Activated CD8-positive, alpha-beta memory T cell treated with anti-CD3 and anti-CD28 coated beads, Interleukin-2, amount 10 ng/mL, durations not matched to agents 7 days and 5 days (primary cell): ENCODE measurements around the gene GXYLT2. TPM values are rescaled to one million over a fixed set of nuclear protein-coding genes. Genes with fewer than 3 reads are reported as not detected.
A peak's percentile ranks its signal among the peaks of the same experiment; 100 is the strongest.
"Not testable (repeated sequence)": the region's sequence is repeated elsewhere in the genome, so short reads cannot be mapped to it uniquely, and the experiment has no call there.

Experiments used
- ATAC-seq: fragments of 150-1000 bp; cut with Tn5 transposase; one replicate; pipeline ENCODE4 v1.10.0; 2021; ENCODE audit warnings: moderate library complexity
- CTCF ChIA-PET: fragments of 350-600 bp; sonication (Branson Sonifier 250); formaldehyde crosslinking; loops from one replicate; lab custom pipeline; 2021; ENCODE audit warnings: antibody characterized with exemption; lab: Charles Lee
- DNase-seq: peaks from one replicate; pipeline ENCODE4 v3.0.0-alpha.2; 2020
- H3K27ac Mint-ChIP-seq: one replicate; pipeline ENCODE4 v1.8.0; 2021; ENCODE audit warnings: mild to moderate bottlenecking, mixed read lengths
- H3K27me3 Mint-ChIP-seq: one replicate; pipeline ENCODE4 v1.8.0; 2021; ENCODE audit warnings: mixed read lengths
- H3K36me3 Mint-ChIP-seq: one replicate; pipeline ENCODE4 v1.8.0; 2021; ENCODE audit warnings: mild to moderate bottlenecking, mixed read lengths
- H3K4me1 Mint-ChIP-seq: one replicate; pipeline ENCODE4 v1.8.0; 2021; ENCODE audit warnings: mixed read lengths
- H3K4me3 Mint-ChIP-seq: one replicate; pipeline ENCODE4 v1.8.0; 2021; ENCODE audit warnings: mild to moderate bottlenecking, moderate library complexity, mixed read lengths
- H3K9me3 Mint-ChIP-seq: one replicate; pipeline ENCODE4 v1.8.0; 2022; ENCODE audit warnings: low read depth, mixed read lengths
- total RNA-seq, 2 experiments: library from RNA; stranded (reverse); gene quantifications; one replicate each; pipeline ENCODE4 v1.2.3, GENCODE V29; 2021

Gene GXYLT2
- total RNA-seq, 2 experiments from 2014 or later, result not detected

- no peaks in the 10 kb centered on the region for H3K9me3 Mint-ChIP-seq
- DNase-seq, result peak; percentile 55
- peaks cover 53% of the 10 kb centered on the region for H3K4me1 Mint-ChIP-seq
- H3K4me3 Mint-ChIP-seq, result peak overlapping the region; percentile 87
- CTCF ChIA-PET, result interaction anchor here (0.7 to 2.0 kb wide), 10 partner anchors 10 to 60 kb away, joined by 3 to 15 read pairs (median 3); no protein-coding TSS in a partner anchor
- ATAC-seq, result no peak
- no peaks in the 10 kb centered on the region for H3K27me3 Mint-ChIP-seq
- H3K36me3 Mint-ChIP-seq, result peaks cover 51% of the 10 kb centered on the region
- peak overlapping the region; percentile 77 for H3K27ac Mint-ChIP-seq
These were observed 112.1 kb downstream of the GXYLT2 start for GRCh38 chr3:72999951-73000350.

GRCh38 chr3:73003050-73003449, 115.2 kb downstream of the GXYLT2 start:
- CTCF ChIA-PET, result interaction anchor here (0.7 to 1.1 kb wide), 2 partner anchors 35 to 53 kb away, joined by 3 read pairs; no protein-coding TSS in a partner anchor
- not testable (repeated sequence) for H3K27me3 Mint-ChIP-seq, H3K9me3 Mint-ChIP-seq, DNase-seq, ATAC-seq, H3K27ac Mint-ChIP-seq, H3K4me3 Mint-ChIP-seq
- Mint-ChIP-seq H3K36me3 (peaks cover 69% of the 10 kb centered on the region), H3K4me1 (peaks cover 63% of the 10 kb centered on the region)

- Mint-ChIP-seq H3K27me3 (no peaks in the 10 kb centered on the region), H3K36me3 (peaks cover 71% of the 10 kb centered on the region), H3K27ac (no peak overlapping the region), H3K4me3 (no peak overlapping the region), H3K4me1 (peaks cover 63% of the 10 kb centered on the region), H3K9me3 (no peaks in the 10 kb centered on the region)
- ATAC-seq (no peak), DNase-seq (no peak)
- CTCF ChIA-PET, result interaction anchor here (0.6 kb wide), 1 partner anchor 62 kb away, joined by 4 read pairs; no protein-coding TSS in a partner anchor
These were observed 116.5 kb downstream of the GXYLT2 start for GRCh38 chr3:73004316-73004715.

GRCh38 chr3:73007992-73008712, 120.3 kb downstream of the GXYLT2 start:
- DNase-seq (no peak), ATAC-seq (no peak)
- H3K36me3 Mint-ChIP-seq, result peaks cover 74% of the 10 kb centered on the region
- no peak overlapping the region for H3K27ac Mint-ChIP-seq
- no peak overlapping the region for H3K4me3 Mint-ChIP-seq
- no peaks in the 10 kb centered on the region for H3K27me3 Mint-ChIP-seq
- CTCF ChIA-PET, result no interaction called here
- H3K4me1 Mint-ChIP-seq, result peaks cover 56% of the 10 kb centered on the region
- no peaks in the 10 kb centered on the region for H3K9me3 Mint-ChIP-seq

GRCh38 chr3:73009008-73009407, 121.2 kb downstream of the GXYLT2 start:
- no peak for DNase-seq
- H3K9me3 Mint-ChIP-seq, result no peaks in the 10 kb centered on the region
- peaks cover 70% of the 10 kb centered on the region for H3K36me3 Mint-ChIP-seq
- CTCF ChIA-PET, result no interaction called here
- no peaks in the 10 kb centered on the region for H3K27me3 Mint-ChIP-seq
- H3K4me1 Mint-ChIP-seq, result peaks cover 56% of the 10 kb centered on the region
- no peak overlapping the region for H3K27ac Mint-ChIP-seq
- no peak overlapping the region for H3K4me3 Mint-ChIP-seq
- ATAC-seq, result no peak

- CTCF ChIA-PET, result interaction anchor here (1.1 to 1.6 kb wide), 2 partner anchors 10 to 47 kb away, joined by 3 to 4 read pairs; no protein-coding TSS in a partner anchor
- no peak overlapping the region for H3K27ac Mint-ChIP-seq
- no peak overlapping the region for H3K4me3 Mint-ChIP-seq
- peaks cover 65% of the 10 kb centered on the region for H3K36me3 Mint-ChIP-seq
- no peaks in the 10 kb centered on the region for H3K27me3 Mint-ChIP-seq
- DNase-seq (no peak), ATAC-seq (no peak)
- no peaks in the 10 kb centered on the region for H3K9me3 Mint-ChIP-seq
- H3K4me1 Mint-ChIP-seq, result peaks cover 50% of the 10 kb centered on the region
These were observed 121.9 kb downstream of the GXYLT2 start for GRCh38 chr3:73009750-73010149.

- H3K27ac Mint-ChIP-seq, result no peak overlapping the region
- peaks cover 64% of the 10 kb centered on the region for H3K36me3 Mint-ChIP-seq
- no peak overlapping the region for H3K4me3 Mint-ChIP-seq
- H3K9me3 Mint-ChIP-seq, result no peaks in the 10 kb centered on the region
- DNase-seq (no peak), ATAC-seq (no peak)
- peaks cover 47% of the 10 kb centered on the region for H3K4me1 Mint-ChIP-seq
- H3K27me3 Mint-ChIP-seq, result no peaks in the 10 kb centered on the region
- CTCF ChIA-PET, result interaction anchor here (1.1 to 1.9 kb wide), 3 partner anchors 9 to 47 kb away, joined by 3 to 6 read pairs (median 4); no protein-coding TSS in a partner anchor
These were observed 122.3 kb downstream of the GXYLT2 start for GRCh38 chr3:73010158-73010557.

GRCh38 chr3:73018298-73018697, 130.5 kb downstream of the GXYLT2 start:
- DNase-seq, result no peak
- peaks cover 33% of the 10 kb centered on the region for H3K4me1 Mint-ChIP-seq
- H3K4me3 Mint-ChIP-seq, result no peak overlapping the region
- no peaks in the 10 kb centered on the region for H3K9me3 Mint-ChIP-seq
- ATAC-seq, result no peak
- CTCF ChIA-PET, result no interaction called here
- no peaks in the 10 kb centered on the region for H3K27me3 Mint-ChIP-seq
- H3K36me3 Mint-ChIP-seq, result peaks cover 31% of the 10 kb centered on the region
- H3K27ac Mint-ChIP-seq, result no peak overlapping the region

- Mint-ChIP-seq H3K9me3 (no peaks in the 10 kb centered on the region), H3K4me1 (peaks cover 30% of the 10 kb centered on the region), H3K27ac (no peak overlapping the region), H3K27me3 (no peaks in the 10 kb centered on the region), H3K4me3 (no peak overlapping the region), H3K36me3 (peaks cover 30% of the 10 kb centered on the region)
- no peak for ATAC-seq
- CTCF ChIA-PET, result interaction anchor here (0.6 kb wide), 1 partner anchor 9 kb away, joined by 3 read pairs; no protein-coding TSS in a partner anchor
- DNase-seq, result no peak
These were observed 131.1 kb downstream of the GXYLT2 start for GRCh38 chr3:73018790-73019441.

- Mint-ChIP-seq H3K4me3 (no peak overlapping the region), H3K36me3 (peaks cover 29% of the 10 kb centered on the region), H3K9me3 (no peaks in the 10 kb centered on the region), H3K27ac (no peak overlapping the region), H3K4me1 (peaks cover 33% of the 10 kb centered on the region), H3K27me3 (no peaks in the 10 kb centered on the region)
- no peak for ATAC-seq
- no peak for DNase-seq
- CTCF ChIA-PET, result no interaction called here
These were observed 133.5 kb downstream of the GXYLT2 start for GRCh38 chr3:73021301-73021835.

GRCh38 chr3:73024836-73025235, 137.0 kb downstream of the GXYLT2 start:
- peaks cover 41% of the 10 kb centered on the region for H3K4me1 Mint-ChIP-seq
- peaks cover 34% of the 10 kb centered on the region for H3K36me3 Mint-ChIP-seq

GRCh38 chr3:73026111-73026759, 138.4 kb downstream of the GXYLT2 start:
- Mint-ChIP-seq H3K27me3 (no peaks in the 10 kb centered on the region), H3K4me1 (peaks cover 41% of the 10 kb centered on the region), H3K36me3 (peaks cover 38% of the 10 kb centered on the region), H3K9me3 (no peaks in the 10 kb centered on the region), H3K4me3 (no peak overlapping the region), H3K27ac (no peak overlapping the region)
- CTCF ChIA-PET, result no interaction called here
- ATAC-seq (no peak), DNase-seq (no peak)

More at GRCh38 chr3:73024836-73025235, 137.0 kb downstream of the GXYLT2 start:
- H3K27me3 Mint-ChIP-seq, result no peaks in the 10 kb centered on the region
- DNase-seq, result no peak
- CTCF ChIA-PET, result interaction anchor here (1.0 to 1.7 kb wide), 2 partner anchors 9 to 25 kb away, joined by 3 read pairs; no protein-coding TSS in a partner anchor
- no peak for ATAC-seq
- H3K9me3 Mint-ChIP-seq, result no peaks in the 10 kb centered on the region
- no peak overlapping the region for H3K4me3 Mint-ChIP-seq
- no peak overlapping the region for H3K27ac Mint-ChIP-seq
